Fibroblast of skin of left biceps (primary cell): ENCODE data around the gene LCN6.
"Not testable (repeated sequence)": the region's sequence is repeated elsewhere in the genome, so short reads cannot be mapped to it uniquely, and the experiment has no call there.

Experiments used
- DNase-seq, 2 experiments: peaks; one replicate each; pipeline ENCODE4 v3.0.0-alpha.2; 2013; ENCODE audit warnings: low read depth in 2 of 2

Gene LCN6

DNA sequence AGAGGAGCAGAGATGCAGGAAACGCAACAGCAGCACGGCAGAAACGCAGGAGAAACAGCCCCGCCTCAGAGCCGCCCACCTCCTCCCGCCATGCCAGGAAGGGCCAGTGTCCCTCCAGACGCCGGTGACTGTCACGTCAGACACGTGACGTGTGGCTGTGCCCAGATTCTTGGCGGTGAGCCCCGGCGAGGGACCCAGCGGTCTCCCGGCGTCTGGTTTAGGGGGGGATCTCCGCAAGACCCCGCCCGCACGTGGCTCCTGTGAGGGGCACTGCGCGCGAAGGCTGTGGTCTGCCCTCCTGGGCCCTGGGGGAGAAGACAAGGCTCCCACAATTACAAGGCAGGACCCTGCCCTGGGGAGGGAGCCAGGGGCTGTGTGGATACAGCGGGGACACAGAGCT is 12.1 kb upstream of the LCN6 start:
- no peak for DNase-seq

DNA sequence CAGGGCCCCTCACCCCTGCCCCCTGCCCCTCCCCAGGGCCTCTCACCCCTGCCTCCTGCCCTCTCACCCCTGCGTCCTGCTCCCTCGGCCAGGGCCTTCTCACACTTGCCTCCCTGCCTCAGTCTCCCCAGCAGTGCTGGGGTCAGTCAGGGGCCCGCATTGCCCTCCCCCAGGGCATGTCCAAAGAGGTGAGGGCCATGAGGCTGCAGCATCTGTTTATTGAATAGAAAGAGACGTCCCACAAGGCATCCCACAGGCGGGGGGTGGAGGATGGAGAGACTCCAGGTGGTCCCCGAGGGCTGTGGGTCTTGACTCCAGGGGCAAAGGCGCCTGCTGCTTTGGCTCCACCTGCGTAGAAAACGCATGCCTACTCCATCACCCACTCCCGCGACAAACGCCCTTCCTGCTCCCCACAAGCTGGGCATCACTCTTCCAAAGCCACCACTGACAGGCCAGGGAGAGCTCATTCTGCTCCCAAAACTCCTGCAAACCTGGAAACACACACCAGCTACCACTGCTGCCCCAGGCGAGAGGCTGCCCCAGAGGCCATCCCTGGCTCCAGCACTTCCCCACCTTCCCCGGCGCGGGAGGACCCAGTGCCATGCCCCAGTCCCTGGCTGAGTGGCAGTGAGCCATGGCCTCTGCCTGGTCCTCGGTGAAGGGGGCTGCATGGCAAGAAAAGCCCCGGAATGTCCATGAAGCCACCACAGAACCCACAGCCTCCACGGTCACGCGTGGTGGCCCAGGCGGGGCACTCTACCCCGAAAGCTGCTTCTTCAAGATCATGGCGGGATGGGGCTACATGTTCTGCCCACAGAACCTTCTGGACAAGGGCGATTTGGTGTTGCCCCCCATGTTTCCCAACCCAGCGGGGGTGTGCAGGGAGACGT is 11.4 kb upstream of the LCN6 start:
- no peak for DNase-seq

DNA sequence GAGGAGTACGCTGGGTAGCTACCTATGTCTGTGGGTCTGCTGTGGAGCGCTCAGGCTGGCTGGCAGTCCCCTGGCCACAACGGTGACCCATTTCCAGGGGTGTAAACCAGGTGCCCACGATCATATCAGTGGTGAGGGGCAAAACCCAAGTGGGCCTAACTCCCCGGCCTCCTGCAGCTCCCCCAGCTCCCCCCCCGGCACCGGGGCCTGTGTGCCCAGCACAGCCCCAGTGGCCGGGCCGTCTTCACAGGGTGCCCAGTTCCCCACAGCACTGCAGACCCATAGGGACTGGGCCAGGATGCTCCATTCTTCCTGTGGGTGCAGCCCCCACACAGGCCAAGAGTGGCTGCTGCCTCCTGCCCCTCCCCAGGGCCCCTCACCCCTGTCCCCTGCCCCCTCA is 10.7 kb upstream of the LCN6 start:
- no peak for DNase-seq

DNA sequence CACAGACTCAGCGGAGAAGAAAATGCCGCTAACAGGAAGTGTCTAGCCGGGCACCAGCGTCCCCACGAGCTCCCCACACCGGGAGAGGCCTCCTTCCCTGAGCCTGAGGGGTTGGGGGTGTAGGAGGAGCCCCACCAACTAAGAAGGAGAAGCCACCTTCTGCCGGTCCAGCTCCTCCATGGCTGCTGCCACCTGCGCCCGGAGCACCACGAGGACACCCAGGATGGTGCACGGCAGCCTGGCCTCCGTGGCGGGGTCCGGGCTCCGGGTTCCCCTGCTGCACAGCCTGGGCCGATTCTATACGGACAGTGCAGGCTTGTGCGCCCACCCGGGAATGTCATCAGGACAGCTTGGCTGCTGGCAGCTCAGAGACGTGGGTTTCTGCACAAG is 9.4 kb upstream of the LCN6 start:
- DNase-seq: no peak

DNA sequence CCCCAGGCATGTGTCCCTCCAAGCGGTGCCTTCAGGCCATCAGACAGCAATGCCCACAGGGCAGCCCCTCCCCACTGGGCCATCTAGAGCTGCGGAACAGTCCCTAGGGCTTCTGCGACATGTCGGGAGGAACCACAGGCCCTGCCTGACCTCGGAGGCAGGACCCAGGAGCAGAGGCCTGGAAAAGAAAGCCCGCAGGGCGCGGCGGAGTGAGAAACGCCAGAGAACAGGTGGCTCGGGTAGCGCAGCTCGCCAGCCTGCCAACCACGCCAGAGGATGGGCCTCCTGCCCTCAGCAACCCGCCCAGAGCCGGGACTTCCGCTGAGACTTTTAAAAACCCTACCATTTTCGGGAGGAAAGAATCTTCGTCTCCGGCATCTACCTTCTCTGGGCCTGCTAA is 9.0 kb upstream of the LCN6 start:
- DNase-seq: no peak

DNA sequence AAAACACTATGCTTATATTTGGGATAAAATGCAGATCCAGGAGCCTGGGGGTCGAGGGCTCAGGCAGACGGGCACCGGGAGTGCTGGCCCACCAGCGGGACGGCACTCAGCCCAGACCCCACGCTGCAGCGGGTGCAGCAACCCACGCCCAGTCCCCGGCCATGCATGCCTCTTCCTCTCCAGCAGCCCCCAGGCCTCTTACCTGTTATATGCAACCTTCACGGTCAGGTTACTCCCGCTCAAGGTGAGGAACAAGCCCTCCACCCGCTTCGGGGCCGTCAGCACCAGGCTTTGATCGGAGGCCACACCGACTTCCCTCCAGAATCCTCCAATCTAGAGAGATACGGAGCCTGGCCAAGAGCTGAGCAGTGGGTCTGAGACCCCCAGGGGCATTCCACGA is 8.5 kb upstream of the LCN6 start:
- no peak for DNase-seq

DNA sequence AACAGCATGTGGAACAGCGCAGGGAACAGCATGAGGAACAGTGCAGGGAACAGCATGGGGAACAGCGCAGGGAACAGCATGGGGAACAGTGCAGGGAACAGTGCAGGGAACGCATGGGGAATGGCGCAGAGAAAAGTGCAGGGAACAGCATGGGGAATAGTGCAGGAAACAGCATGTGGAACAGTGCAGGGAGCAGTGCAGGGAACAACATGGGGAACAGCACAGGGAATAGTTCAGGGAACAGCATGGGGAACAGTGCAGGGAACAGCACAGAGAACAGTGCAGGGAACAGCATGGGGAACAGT is 7.8 kb upstream of the LCN6 start:
- no peak for DNase-seq

DNA sequence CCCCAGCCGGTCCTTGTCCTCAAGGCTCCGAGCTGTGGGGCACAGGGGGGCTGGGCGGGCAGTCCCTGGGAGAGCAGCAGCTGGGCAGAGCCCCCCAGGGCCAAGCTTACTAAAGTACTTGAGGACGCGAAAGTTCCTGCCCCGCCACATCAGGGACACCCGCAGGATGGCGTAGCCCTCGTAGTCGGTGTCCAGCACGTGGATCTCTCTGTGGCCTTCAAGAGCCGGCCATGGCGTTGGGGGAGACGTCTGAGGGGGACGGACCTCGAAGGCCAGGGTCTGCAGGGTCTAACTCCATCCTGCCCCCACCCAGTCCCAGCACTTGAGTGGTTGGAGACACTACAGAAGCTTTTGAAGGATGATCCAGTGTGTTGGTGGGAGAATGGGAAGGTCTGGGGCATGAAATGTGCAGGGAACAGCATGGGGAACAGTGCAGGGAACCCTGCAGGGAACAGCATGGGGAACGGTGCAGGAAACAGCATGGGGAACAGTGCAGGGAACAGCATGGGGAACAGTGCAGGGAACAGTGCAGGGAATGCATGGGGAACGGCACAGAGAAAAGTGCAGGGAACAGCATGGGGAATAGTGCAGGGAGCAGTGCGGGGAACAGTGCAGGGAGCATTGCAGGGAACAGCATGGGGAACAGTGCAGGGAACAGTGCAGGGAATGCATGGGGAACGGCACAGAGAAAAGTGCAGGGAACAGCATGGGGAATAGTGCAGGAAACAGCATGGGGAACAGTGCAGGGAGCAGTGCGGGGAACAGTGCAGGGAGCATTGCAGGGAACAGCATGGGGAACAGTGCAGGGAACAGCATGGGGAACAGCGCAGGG is 7.2 kb upstream of the LCN6 start:
- not testable (repeated sequence) for DNase-seq

DNA sequence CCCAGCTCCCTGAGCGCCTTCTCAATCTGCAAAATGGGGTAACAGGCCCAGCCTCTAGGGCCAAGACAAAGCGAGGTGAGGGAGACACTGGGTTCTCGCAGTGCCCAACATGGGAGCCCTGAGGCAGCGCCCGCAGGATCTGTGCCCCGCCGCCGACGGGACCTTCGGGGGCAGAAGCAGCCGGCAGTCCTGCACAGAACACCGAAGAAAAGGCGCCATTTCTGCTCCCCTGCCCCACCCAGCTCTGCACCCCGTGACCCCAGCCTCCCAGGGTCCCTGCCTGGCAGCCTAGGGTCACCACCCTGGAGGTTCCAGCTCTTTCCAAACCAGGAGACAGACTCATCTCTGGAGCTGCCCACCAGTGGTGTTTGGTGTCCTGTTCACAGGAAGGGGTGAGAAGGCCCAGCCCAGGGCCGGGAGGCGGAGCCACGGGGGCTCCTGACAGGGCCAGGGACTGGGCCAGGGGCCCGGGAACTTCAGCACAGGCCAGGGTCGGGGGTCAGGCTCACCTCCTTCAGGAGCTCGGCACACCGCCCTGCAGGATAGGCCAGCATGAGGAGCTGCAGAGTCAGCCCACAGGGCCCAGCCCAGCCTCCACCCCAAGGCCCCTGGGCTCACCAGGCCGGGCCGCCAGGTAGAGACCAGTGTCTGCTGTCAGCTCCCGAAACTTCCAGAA is 6.4 kb upstream of the LCN6 start:
- no peak for DNase-seq

DNA sequence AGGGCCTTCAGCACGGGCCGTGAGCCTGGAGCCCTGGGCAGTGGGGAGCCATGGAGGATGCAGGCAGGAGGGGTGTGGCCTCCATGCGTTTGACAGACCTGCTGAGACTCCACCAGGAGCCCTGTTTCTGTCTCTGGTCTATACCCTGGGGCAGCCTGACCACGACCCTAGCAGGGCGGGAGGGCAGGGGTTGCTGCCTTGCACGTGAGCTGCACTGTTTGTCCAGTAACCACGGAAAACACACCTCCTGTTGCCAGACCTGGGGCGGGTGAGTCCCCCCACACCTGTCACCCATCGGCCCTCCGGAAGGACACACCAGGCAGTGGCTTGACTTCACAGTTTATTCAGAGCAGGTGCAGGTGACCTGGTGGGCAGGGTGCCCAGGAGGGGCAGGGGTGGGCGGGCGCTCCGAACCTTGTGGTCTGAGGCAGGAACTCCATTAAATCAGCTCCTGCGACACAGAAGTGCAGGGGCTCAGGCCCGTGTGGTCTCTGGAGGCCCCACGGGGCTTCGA is 5.8 kb upstream of the LCN6 start:
- DNase-seq: no peak

DNA sequence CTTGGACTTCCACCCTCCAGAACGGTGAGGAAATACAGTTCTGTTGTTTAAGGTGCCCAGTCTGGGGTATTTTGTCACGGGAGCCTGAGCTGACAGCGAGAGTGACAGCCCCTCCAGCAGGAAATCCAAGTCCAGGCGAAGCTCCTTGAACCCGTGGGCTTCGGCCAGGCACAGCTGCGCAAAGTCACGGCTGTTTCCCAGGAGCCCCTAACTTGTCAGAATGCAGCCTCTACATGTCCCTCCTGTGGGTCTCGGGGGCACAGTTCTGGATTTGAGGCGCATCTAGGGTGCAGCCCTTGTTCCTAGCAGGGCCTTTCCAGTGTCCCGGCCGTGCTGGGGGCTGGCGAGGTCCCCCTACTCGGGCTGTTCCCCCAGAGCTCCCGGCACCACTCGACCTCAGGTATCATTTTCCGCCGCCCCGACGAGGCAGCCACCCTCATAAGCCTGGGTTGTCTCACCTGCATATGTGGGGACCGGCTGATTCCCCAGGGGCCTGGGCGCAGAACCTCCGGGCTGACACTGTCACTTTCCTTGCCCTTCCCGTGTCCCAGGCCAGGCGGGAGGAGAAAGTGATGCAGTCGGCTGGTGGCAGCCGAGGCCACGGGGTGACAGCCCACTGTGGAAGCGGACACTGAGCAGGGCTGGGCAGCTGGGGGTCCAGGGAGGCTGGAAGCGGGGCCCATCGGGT is 5.2 kb upstream of the LCN6 start:
- DNase-seq: no peak

DNA sequence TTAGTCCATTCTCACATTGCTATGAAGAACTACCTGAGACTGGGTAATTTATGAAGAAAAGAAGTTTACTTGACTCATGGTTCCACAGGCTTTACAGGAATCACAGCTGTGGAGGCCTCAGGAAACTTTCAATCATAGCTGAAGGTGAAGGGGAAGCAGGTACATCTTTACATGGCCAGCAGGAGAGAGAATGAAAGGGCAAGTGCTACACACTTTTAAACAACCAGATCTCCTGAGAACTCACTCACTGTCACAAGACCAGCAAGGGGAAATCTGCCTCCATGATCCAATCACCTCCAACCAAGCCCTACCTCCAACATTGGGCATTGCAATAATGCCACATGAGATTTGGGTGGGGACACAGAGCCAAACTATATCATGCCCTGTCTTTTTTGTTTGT is 3.5 kb upstream of the LCN6 start:
- DNase-seq: no peak

DNA sequence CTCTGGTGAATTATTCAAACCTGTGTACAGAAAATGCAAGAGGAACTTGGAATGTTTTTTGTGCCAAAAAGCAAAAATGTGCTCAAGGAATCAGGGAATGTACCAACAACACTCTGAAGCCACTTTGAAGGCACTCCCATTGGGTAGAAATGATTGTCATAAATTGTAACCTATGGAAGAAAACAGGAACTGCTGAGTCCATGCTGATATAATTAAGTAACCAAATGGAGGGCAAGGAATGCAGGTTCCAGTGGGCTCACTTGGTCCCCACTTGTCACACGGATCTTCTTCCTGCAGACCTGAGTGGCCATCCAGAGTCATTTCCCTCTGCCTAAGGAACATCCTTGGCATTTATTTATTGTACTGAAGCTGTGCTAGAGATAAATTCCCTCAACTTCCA is 2.9 kb upstream of the LCN6 start:
- DNase-seq: no peak

DNA sequence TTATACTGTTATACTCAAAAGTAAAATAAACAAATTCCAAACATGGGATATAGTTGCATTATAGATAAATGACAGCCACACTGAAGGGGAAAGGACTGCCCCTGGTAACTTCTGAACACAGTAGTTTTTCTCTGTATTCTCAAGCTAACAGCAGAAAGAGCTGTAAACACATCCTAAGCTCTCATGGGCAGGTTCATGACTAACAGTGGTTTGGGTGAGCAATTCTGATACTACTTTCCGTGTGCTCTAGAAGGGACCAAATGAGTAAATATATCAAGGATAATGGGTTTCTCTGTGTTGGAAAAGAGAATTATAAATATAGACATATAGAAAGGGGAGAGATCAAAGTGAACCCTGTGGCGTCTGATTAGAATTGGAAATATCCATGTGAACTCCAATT is 2.2 kb upstream of the LCN6 start:
- DNase-seq: no peak

DNA sequence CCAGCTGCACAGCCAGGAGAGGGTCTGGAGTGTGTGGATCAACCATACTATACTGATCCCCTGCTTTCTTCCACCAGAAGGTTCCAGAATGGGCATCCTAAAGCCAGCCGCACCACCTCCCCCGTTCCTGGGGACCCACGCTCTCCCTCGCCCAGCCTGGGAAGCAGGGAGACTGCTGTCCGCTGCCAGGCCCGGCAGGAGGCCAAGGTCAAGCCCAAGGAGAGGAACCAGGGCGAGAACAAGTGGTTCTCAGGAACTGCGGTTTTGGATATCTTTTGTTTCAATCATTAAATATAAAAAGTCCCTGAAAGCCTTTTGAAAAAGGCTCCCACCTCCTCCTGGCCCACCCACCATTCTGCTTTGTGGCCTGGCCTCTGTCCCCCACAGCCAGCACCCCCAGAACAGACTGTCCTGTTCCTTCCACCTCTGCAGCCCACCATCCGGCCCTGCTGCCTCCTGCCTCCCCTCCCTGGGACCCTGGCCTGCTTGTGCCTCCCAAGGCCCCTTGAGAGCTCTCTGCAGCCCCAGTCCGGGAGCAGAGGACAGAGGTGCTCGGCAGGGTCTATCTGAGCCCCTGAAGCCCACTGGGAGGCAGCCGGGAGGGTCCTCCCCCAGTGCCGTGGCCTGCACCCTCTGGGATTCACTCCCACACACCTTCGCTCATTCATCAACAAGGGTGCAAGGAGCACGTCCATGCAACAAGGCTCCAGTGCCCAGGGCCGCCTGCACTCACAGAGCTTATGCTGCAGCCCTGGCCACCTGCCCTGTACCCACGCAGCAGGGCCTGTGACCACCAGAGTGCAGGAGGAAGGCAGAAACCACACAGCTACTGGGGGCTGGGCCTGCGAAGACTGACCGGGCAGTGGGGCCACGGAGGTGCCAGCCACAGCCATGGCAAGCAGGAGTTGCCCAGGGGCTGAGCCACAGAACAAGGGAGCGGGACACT is 614 bp upstream of the LCN6 start:
- DNase-seq: no peak

DNA sequence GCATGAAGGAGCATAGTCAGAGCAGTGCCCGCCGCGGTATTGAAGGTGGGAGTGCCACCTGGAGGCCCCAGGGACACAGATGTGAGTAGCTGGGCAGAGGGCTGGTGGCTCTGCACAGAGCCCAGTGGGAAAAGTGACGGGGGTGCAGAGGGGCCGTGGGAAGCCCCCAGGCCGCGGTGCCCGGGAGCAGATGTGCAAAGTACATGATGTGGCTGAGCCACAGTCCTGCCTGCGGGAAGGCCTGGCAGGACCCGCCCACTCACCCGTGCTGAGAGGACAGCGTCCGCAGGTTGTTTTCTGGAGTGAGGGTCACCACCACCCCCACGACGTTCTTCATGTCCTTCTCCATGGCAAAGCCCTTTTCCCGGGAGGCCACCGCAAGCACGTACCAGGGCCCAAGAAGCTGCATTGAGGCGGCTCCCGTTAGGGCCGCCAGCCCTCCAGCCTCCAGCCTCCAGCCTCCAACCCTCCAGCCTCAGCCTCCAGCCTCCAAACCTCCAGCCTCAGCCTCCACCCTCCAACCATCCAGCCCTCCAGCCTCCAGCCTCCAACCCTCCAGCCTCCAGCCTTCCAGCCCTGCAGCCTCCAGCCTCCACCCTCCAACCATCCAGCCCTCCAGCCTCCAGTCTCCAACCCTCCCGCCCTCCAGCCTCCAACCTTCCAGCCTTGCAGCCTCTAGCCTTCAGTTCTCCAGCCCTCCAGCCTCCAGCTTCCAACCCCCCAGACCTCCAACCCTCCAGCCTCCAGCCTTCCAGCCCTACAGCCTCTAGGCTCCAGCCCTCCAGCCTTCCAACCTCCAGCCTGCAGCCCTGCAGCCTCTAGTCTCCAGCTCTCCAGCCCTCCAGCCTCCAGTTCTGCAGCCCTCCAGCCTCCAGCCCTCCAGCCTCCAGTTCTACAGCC is 914 bp downstream of the LCN6 start:
- no peak for DNase-seq

DNA sequence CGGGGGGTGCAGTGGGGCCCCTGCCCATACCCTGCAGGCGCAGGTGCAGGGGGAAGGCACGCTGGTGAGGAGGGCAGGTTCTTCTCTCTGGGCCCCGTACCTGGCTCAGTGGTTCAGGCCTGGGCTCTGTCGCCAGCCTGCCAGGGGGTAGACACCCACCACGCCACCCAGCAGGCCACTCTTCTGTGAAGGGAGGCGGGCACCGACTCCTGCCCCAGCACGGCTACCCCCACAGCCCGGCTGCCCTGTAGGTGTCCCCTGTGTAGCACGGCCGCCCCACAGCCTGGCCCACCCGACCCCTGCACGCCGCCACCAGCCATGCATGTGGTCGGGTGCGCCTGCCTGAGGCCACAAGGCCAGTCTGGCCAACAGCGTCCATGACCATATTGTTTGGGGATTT is 1.7 kb downstream of the LCN6 start:
- DNase-seq: no peak

DNA sequence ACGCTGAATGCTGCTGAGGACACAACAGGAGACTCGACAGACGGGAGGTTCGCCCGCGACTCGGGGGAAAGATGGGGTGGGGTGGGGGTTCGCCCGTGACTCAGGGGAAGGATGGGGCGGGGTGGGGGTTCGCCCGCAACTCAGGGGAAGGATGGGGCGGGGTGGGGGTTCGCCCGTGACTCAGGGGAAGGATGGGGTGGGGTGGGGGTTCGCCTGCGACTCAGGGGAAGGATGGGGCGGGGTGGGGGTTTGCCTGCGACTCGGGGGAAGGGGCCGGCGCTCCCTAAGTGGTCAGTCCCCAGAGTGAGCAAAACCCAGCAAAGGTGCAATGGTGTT is 2.2 kb downstream of the LCN6 start:
- DNase-seq: no peak

DNA sequence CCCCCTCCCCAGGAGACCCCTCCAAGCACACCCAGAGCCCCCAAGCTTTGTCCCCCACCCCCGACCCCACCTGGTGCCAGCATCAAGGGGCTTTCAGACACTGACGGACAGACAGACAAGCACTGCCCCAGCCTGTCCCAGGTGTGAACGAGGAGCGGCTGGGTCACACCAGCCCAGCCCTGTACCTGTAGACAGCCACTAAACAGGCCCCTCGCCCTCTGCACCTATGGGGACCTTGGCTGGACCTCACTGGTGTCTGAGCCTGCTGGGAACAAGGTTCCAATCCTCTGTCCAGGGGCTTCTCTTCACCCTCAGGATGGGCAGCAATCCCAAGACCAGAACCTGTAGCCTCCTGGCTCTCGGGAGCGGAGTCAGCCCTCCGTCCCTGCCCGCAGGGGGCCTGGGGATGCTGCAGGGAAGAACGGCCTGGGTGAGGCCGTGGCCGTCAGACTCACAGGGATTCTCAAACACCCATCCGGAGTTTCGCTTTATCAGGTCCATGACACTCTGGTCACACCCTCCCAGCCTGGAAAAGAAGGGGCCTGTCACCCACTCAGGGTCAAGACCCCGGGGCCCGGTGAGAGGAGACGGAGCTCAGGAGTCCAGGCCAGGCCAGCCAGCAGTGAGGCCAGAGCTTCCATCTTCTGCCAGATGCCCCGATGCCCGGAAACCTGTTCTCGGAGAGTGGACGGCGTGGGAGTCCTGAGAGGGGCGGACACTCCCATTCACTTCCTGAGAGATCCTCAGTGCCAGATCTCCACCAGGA is 2.8 kb downstream of the LCN6 start:
- DNase-seq: no peak
